HCT116 (cell line): Measurements from ENCODE around the gene SAMD4A. TPM values are rescaled to one million over a fixed set of nuclear protein-coding genes. Genes with fewer than 3 reads are reported as not detected.

Experiments used
- ATAC-seq: fragments of 200-7000 bp; cut with Tn5 transposase; 2 replicates; pipeline ENCODE4 v1.9.1; 2020; ENCODE audit warnings: mild to moderate bottlenecking, moderate library complexity
- BruUV-seq: library from RNA; stranded (reverse); fragments of 400-500 nt; replicated peaks from 2 replicates; lab custom pipeline; 2021; lab: Mats Ljungman, UMichigan
- CTCF ChIA-PET: fragments of 300-600 bp; sonication (Branson Sonifier 250); formaldehyde crosslinking; loops from one replicate; lab custom pipeline; 2021; ENCODE audit warnings: antibody characterized with exemption; lab: Charles Lee
- POLR2A ChIA-PET: fragments of 300-600, 350-600 bp; sonication (Branson Sonifier 250); formaldehyde crosslinking; loops from one replicate; lab custom pipeline; 2021; ENCODE audit warnings: antibody characterized with exemption; lab: Charles Lee
- RAD21 ChIA-PET, 2 experiments: fragments of 300-600 bp; sonication (Branson Sonifier 250); formaldehyde crosslinking; loops; one replicate each; lab custom pipeline; 2023; ENCODE audit warnings: low total read pairs in 2 of 2; ENCODE audit not compliant: uncharacterized antibody in 2 of 2, unreplicated experiment in 2 of 2, low non-redundant PET in 1 of 2; lab: Charles Lee
- DNase-seq: peaks from one replicate; pipeline ENCODE4 v3.0.0-alpha.2; 2010; ENCODE audit warnings: low read depth, low spot score
- H2AFZ ChIP-seq: fragments of 200-600 bp; shearing (Covaris generic), sonication (generic); 2 replicates; pipeline ENCODE4 v1.6.1; 2017; ENCODE audit warnings: low read depth, mixed run types, mixed read lengths, antibody characterized with exemption, low read length; ENCODE audit not compliant: poor library complexity, severe bottlenecking
- H3K27ac ChIP-seq: 2 replicates; pipeline ENCODE4 v1.5.1; 2012; ENCODE audit warnings: low read depth, low read length
- H3K27me3 ChIP-seq: fragments of 200-600 bp; sonication (generic); 2 replicates; pipeline ENCODE4 v1.6.1; 2016; ENCODE audit warnings: mixed run types, low read length, mixed read lengths; ENCODE audit not compliant: insufficient read depth
- H3K36me3 ChIP-seq, 2 experiments: fragments of 200-500 bp in 1 of 2; fragments of 200-600 bp in 1 of 2; sonication (Bioruptor generic) in 1 of 2; sonication (generic) in 1 of 2; 2 replicates each; pipeline versions ENCODE4 v1.5.1 to v1.6.1; 2014 to 2016; ENCODE audit warnings: low read length in 2 of 2, inconsistent platforms in 1 of 2, mixed read lengths in 1 of 2, mixed run types in 1 of 2; ENCODE audit not compliant: insufficient read depth in 2 of 2, control insufficient read depth in 1 of 2
- H3K4me1 ChIP-seq, 2 experiments: fragments of 200-600 bp in 1 of 2; sonication (generic) in 1 of 2; 2 replicates each; pipeline versions ENCODE4 v1.5.1 to v1.6.1; 2012 to 2017; ENCODE audit warnings: low read length in 2 of 2, inconsistent platforms in 1 of 2, mild to moderate bottlenecking in 1 of 2, mixed read lengths in 1 of 2, mixed run types in 1 of 2, moderate library complexity in 1 of 2; ENCODE audit not compliant: insufficient read depth in 2 of 2, control insufficient read depth in 1 of 2
- H3K4me2 ChIP-seq: fragments of 200-600 bp; sonication (generic); 2 replicates; pipeline ENCODE4 v1.6.1; 2017; ENCODE audit warnings: mixed run types, low read length, mixed read lengths
- H3K4me3 ChIP-seq, 2 experiments: fragments of 200-600 bp in 1 of 2; sonication (generic) in 1 of 2; replicated peaks in 1 of 2; 2 replicates each; pipeline ENCODE4 v1.5.1; 2011 to 2016; ENCODE audit warnings: low read length in 2 of 2, control low read depth in 1 of 2, low read depth in 1 of 2, mild to moderate bottlenecking in 1 of 2, mixed read lengths in 1 of 2, mixed run types in 1 of 2
- H3K79me2 ChIP-seq: fragments of 200-600 bp; sonication (generic); 2 replicates; pipeline ENCODE4 v1.6.1; 2017; ENCODE audit warnings: mild to moderate bottlenecking, mixed run types, low read length, moderate library complexity, mixed read lengths; ENCODE audit not compliant: insufficient read depth
- H3K9ac ChIP-seq: fragments of 200-600 bp; sonication (generic); 2 replicates; pipeline ENCODE4 v1.6.1; 2016; ENCODE audit warnings: low read length, mixed read lengths
- H3K9me2 ChIP-seq: fragments of 200-600 bp; sonication (generic), shearing (Covaris generic); 2 replicates; pipeline ENCODE4 v1.6.1; 2017; ENCODE audit warnings: mixed run types, mild to moderate bottlenecking, moderate library complexity; ENCODE audit not compliant: insufficient read depth
- H3K9me3 ChIP-seq, 2 experiments: fragments of 200-500 bp in 1 of 2; fragments of 200-600 bp in 1 of 2; sonication (Bioruptor generic) in 1 of 2; sonication (generic) in 1 of 2; 2 replicates each; pipeline ENCODE4 v1.6.1; 2014 to 2017; ENCODE audit warnings: low read length in 2 of 2, mixed read lengths in 2 of 2, inconsistent platforms in 1 of 2, low read depth in 1 of 2, mild to moderate bottlenecking in 1 of 2, mixed run types in 1 of 2, moderate library complexity in 1 of 2; ENCODE audit not compliant: control insufficient read depth in 1 of 2, insufficient read depth in 1 of 2
- H4K20me1 ChIP-seq: fragments of 200-600 bp; sonication (generic), shearing (Covaris generic); 2 replicates; pipeline ENCODE4 v1.6.1; 2017; ENCODE audit warnings: mixed run types, mild to moderate bottlenecking, moderate library complexity; ENCODE audit not compliant: insufficient read depth
- ATF3 ChIP-seq: IDR thresholded peaks from 2 replicates; pipeline ENCODE4 v1.6.1; 2012
- CTCF ChIP-seq, 3 experiments: fragments of 200-600 bp in 1 of 3; sonication (generic) in 1 of 3; IDR thresholded peaks in 2 of 3; conservative IDR thresholded peaks in 1 of 3; 2 replicates each; pipeline ENCODE4 v1.5.1; 2012 to 2017; ENCODE audit warnings: low read depth in 2 of 3, low read length in 2 of 3, antibody characterized with exemption in 1 of 3, borderline replicate concordance in 1 of 3, control low read depth in 1 of 3, mild to moderate bottlenecking in 1 of 3, mixed read lengths in 1 of 3, mixed run types in 1 of 3, moderate library complexity in 1 of 3; ENCODE audit not compliant: insufficient read depth in 1 of 3
- ELF1 ChIP-seq: IDR thresholded peaks from 2 replicates; pipeline ENCODE4 v1.6.1; 2012; ENCODE audit warnings: low read depth, borderline replicate concordance
- JUND ChIP-seq: IDR thresholded peaks from 2 replicates; pipeline ENCODE4 v1.6.1; 2012
- MAX ChIP-seq: IDR thresholded peaks from 2 replicates; pipeline ENCODE4 v1.6.1; 2012
- POLR2AphosphoS5 ChIP-seq: IDR thresholded peaks from 2 replicates; pipeline ENCODE4 v1.6.1; 2011; ENCODE audit warnings: mild to moderate bottlenecking, low read depth, low read length, moderate library complexity
- SIN3A ChIP-seq: IDR thresholded peaks from 2 replicates; pipeline ENCODE4 v1.6.1; 2012; ENCODE audit warnings: low read depth
- SRF ChIP-seq: IDR thresholded peaks from 2 replicates; pipeline ENCODE4 v1.6.1; 2012; ENCODE audit warnings: low read depth
- TCF7L2 ChIP-seq: IDR thresholded peaks from 2 replicates; pipeline ENCODE4 v1.7.0; 2011; ENCODE audit warnings: borderline replicate concordance, inconsistent platforms; ENCODE audit not compliant: insufficient read depth, insufficient read length; ENCODE audit errors: extremely low read depth
- YY1 ChIP-seq: IDR thresholded peaks from 2 replicates; pipeline ENCODE4 v1.6.1; 2011; ENCODE audit warnings: low read length, low read depth, moderate library complexity, mild to moderate bottlenecking; ENCODE audit not compliant: insufficient replicate concordance; ENCODE audit errors: extremely low read depth
- intact Hi-C: fragments of 100-400 bp; cut with micrococcal nuclease; formaldehyde crosslinking; loops from 2 replicates; pipeline ENCODE4 v1.10.0; 2022
- total RNA-seq: library from RNA; stranded (reverse); gene quantifications from one replicate; pipeline ENCODE4 v1.2.1, GENCODE V29; 2021; ENCODE audit not compliant: unreplicated experiment

The SAMD4A gene
- total RNA-seq, 1 experiment from 2014 or later, result 9.0 TPM

GRCh38 chr14:54610051-54610977, 43.4 kb downstream of the SAMD4A start:
- Histone ChIP-seq H3K9me2 (0 out of 2 replicates have a peak, but pooled peaks cover 3% of the 10 kb centered on the region), H2AFZ (no peak overlapping the region), H3K4me1 (peaks cover 0 to 14% of the 10 kb centered on the region in 2 experiments; a peak in 1 of 4 replicates), H4K20me1 (no peaks in the 10 kb centered on the region), H3K9me3 (no peaks in the 10 kb centered on the region), H3K79me2 (0 out of 2 replicates have a peak, but pooled peaks cover 4% of the 10 kb centered on the region), H3K27me3 (no peaks in the 10 kb centered on the region), H3K9ac (no peak overlapping the region), H3K27ac (no peak overlapping the region), H3K4me2 (no peak overlapping the region), H3K36me3 (no peaks in the 10 kb centered on the region), H3K4me3 (no peak overlapping the region)
- ChIA-PET POLR2A (no interaction called here), CTCF (interaction anchor here (1.0 kb wide), 1 partner anchor 164 kb away, joined by 3 read pairs; no protein-coding TSS in a partner anchor), RAD21 (no interaction called here)
- no peak for TF ChIP-seq ELF1
- TF ChIP-seq JUND, result no peak
- no peak for TF ChIP-seq SRF
- no peak for TF ChIP-seq TCF7L2
- no peak for TF ChIP-seq POLR2AphosphoS5
- no peak for TF ChIP-seq YY1
- intact Hi-C loops, result no loop called here
- ATAC-seq, result no peak
- no TSS peak for BruUV-seq
- no peak for DNase-seq

- no peaks in the 10 kb centered on the region for H3K36me3 ChIP-seq
- 0 out of 2 replicates have a peak, but pooled peaks cover 3% of the 10 kb centered on the region for H3K9me2 ChIP-seq
- RAD21 ChIA-PET, result no interaction called here
- H3K79me2 ChIP-seq, result no peaks in the 10 kb centered on the region
- no peak overlapping the region for H3K27ac ChIP-seq
- H3K9me3 ChIP-seq, result no peaks in the 10 kb centered on the region
- H3K4me1 ChIP-seq, result no peaks in the 10 kb centered on the region
- CTCF ChIA-PET, result no interaction called here
- H3K27me3 ChIP-seq, result no peaks in the 10 kb centered on the region
- POLR2A ChIA-PET, result no interaction called here
- H3K9ac ChIP-seq, result no peak overlapping the region
- intact Hi-C loops, result no loop called here
- H4K20me1 ChIP-seq, result no peaks in the 10 kb centered on the region
- H3K4me3 ChIP-seq, result no peak overlapping the region
- DNase-seq (no peak), ATAC-seq (no peak)
- no peak overlapping the region for H3K4me2 ChIP-seq
- no peak overlapping the region for H2AFZ ChIP-seq
- BruUV-seq, result no TSS peak
- no peak for TF ChIP-seq ATF3
- no peak for TF ChIP-seq SIN3A
- no peak for TF ChIP-seq MAX
- TF ChIP-seq ELF1, result no peak
- no peak for TF ChIP-seq JUND
- no peak for TF ChIP-seq CTCF (IDR thresholded peaks at IDR 0.05 in 2 of 3, conservative IDR thresholded peaks at IDR 0.05 in 1 of 3; ENCODE audit: borderline replicate concordance in 1 of 3, insufficient read depth in 1 of 3, low read depth in 2 of 3, low read length in 2 of 3)
- TF ChIP-seq, all 23 proteins: peak for 0
Observed at GRCh38 chr14:54614296-54614695, 47.4 kb downstream of the SAMD4A start.
